Measurements from ENCODE around the gene RAB11FIP2. TPM values are rescaled to one million over a fixed set of nuclear protein-coding genes. Genes with fewer than 3 reads are reported as not detected.

The RAB11FIP2 gene
- total RNA-seq, 3 donors from 2014 or later (not counting 1 experiment from before 2014, with no cell fraction given): 30.1 to 37.1 (median 32.1) TPM

- no peak for ATAC-seq
- no peaks in the 10 kb centered on the region for H3K9me3 Mint-ChIP-seq
- Histone ChIP-seq H3K4me3 (ENCODE audit: low read length) (no peak overlapping the region), H3K27me3 (ENCODE audit: control insufficient read depth, insufficient read depth, low read length) (no peaks in the 10 kb centered on the region), H3K27ac (ENCODE audit: low read length) (no peak overlapping the region), H3K9me3 (ENCODE audit: control insufficient read depth, insufficient read depth, low read length) (no peaks in the 10 kb centered on the region), H3K4me1 (ENCODE audit: control insufficient read depth, insufficient read depth, low read length) (no peaks in the 10 kb centered on the region), H3K36me3 (ENCODE audit: control insufficient read depth, insufficient read depth, low read length) (peaks cover 15% of the 10 kb centered on the region)
- intact Hi-C loops (cut with micrococcal nuclease): no loop called here
- TF ChIP-seq CTCF (IDR thresholded peaks at IDR 0.05): no peak
- WGBS (ENCODE audit: insufficient coverage): 71% methylated on average over 6 of the region's 7 CpGs
- DNase-seq: peak in 1 of 2 donors; percentile 39
- H3K4me3 Mint-ChIP-seq: no peak overlapping the region
- H3K4me1 Mint-ChIP-seq: peaks cover 0 to 10% of the 10 kb centered on the region in 2 donors
- peaks cover 7% of the 10 kb centered on the region for H3K36me3 Mint-ChIP-seq
- H3K27ac Mint-ChIP-seq: no peak overlapping the region
- no peaks in the 10 kb centered on the region for H3K27me3 Mint-ChIP-seq (ENCODE audit: low read depth in 2 of 2)
Measured at GRCh38 chr10:118035354-118036005, 11.3 kb downstream of the RAB11FIP2 start.

GRCh38 chr10:118034791-118035261 lies 11.9 kb downstream of the RAB11FIP2 start:
- peak in 1 of 3 donors; percentile 21 for ATAC-seq
- H3K27ac Mint-ChIP-seq: no peak overlapping the region

GRCh38 chr10:118033905-118034304 lies 12.8 kb downstream of the RAB11FIP2 start:
- H3K27ac ChIP-seq (ENCODE audit: low read length): no peak overlapping the region
- H3K9me3 ChIP-seq (ENCODE audit: control insufficient read depth, insufficient read depth, low read length): no peaks in the 10 kb centered on the region
- Mint-ChIP-seq H3K9me3 (no peaks in the 10 kb centered on the region), H3K4me1 (peaks cover 0 to 16% of the 10 kb centered on the region in 2 donors), H3K4me3 (no peak overlapping the region), H3K36me3 (peaks cover 2% of the 10 kb centered on the region), H3K27ac (no peak overlapping the region), H3K27me3 (ENCODE audit: low read depth in 2 of 2) (no peaks in the 10 kb centered on the region)
- DNase-seq: no peak
- ATAC-seq: no peak
- no peaks in the 10 kb centered on the region for H3K27me3 ChIP-seq (ENCODE audit: control insufficient read depth, insufficient read depth, low read length)
- no peak overlapping the region for H3K4me3 ChIP-seq (ENCODE audit: low read length)
- no peak for TF ChIP-seq CTCF (IDR thresholded peaks at IDR 0.05)
- no peaks in the 10 kb centered on the region for H3K4me1 ChIP-seq (ENCODE audit: control insufficient read depth, insufficient read depth, low read length)
- 84% methylated on average over 7 of the region's 7 CpGs for WGBS (ENCODE audit: insufficient coverage)
- peaks cover 15% of the 10 kb centered on the region for H3K36me3 ChIP-seq (ENCODE audit: control insufficient read depth, insufficient read depth, low read length)
- intact Hi-C loops (cut with micrococcal nuclease): no loop called here

More at GRCh38 chr10:118034791-118035261, 11.9 kb downstream of the RAB11FIP2 start:
- Histone ChIP-seq H3K27me3 (ENCODE audit: control insufficient read depth, insufficient read depth, low read length) (no peaks in the 10 kb centered on the region), H3K4me3 (ENCODE audit: low read length) (no peak overlapping the region), H3K36me3 (ENCODE audit: control insufficient read depth, insufficient read depth, low read length) (peaks cover 15% of the 10 kb centered on the region), H3K9me3 (ENCODE audit: control insufficient read depth, insufficient read depth, low read length) (no peaks in the 10 kb centered on the region), H3K4me1 (ENCODE audit: control insufficient read depth, insufficient read depth, low read length) (no peaks in the 10 kb centered on the region), H3K27ac (ENCODE audit: low read length) (no peak overlapping the region)
- Mint-ChIP-seq H3K4me3 (no peak overlapping the region), H3K4me1 (peaks cover 0 to 10% of the 10 kb centered on the region in 2 donors), H3K27me3 (ENCODE audit: low read depth in 2 of 2) (no peaks in the 10 kb centered on the region), H3K9me3 (no peaks in the 10 kb centered on the region), H3K36me3 (peaks cover 7% of the 10 kb centered on the region)
- DNase-seq: no peak
- WGBS (ENCODE audit: insufficient coverage): 96% methylated on average over 3 of the region's 4 CpGs
- no peak for TF ChIP-seq CTCF (IDR thresholded peaks at IDR 0.05)
- intact Hi-C loops (cut with micrococcal nuclease): no loop called here

GRCh38 chr10:118032564-118032963 lies 14.2 kb downstream of the RAB11FIP2 start:
- DNase-seq: no peak
- no peak overlapping the region for H3K27ac Mint-ChIP-seq
- no peaks in the 10 kb centered on the region for H3K27me3 Mint-ChIP-seq (ENCODE audit: low read depth in 2 of 2)
- H3K27me3 ChIP-seq (ENCODE audit: control insufficient read depth, insufficient read depth, low read length): no peaks in the 10 kb centered on the region
- H3K4me3 ChIP-seq (ENCODE audit: low read length): no peak overlapping the region
- WGBS (ENCODE audit: insufficient coverage): 98% methylated on average over 4 of the region's 4 CpGs
- peaks cover 12% of the 10 kb centered on the region for H3K36me3 ChIP-seq (ENCODE audit: control insufficient read depth, insufficient read depth, low read length)
- H3K27ac ChIP-seq (ENCODE audit: low read length): no peak overlapping the region
- H3K4me3 Mint-ChIP-seq: no peak overlapping the region
- peaks cover 0 to 16% of the 10 kb centered on the region in 2 donors for H3K4me1 Mint-ChIP-seq
- ATAC-seq: no peak
- no peaks in the 10 kb centered on the region for H3K4me1 ChIP-seq (ENCODE audit: control insufficient read depth, insufficient read depth, low read length)
- no peaks in the 10 kb centered on the region for H3K9me3 ChIP-seq (ENCODE audit: control insufficient read depth, insufficient read depth, low read length)
- no peaks in the 10 kb centered on the region for H3K36me3 Mint-ChIP-seq
- no peaks in the 10 kb centered on the region for H3K9me3 Mint-ChIP-seq
- intact Hi-C loops (cut with micrococcal nuclease): no loop called here
- TF ChIP-seq CTCF (IDR thresholded peaks at IDR 0.05): no peak
